OCI-LY1 (cell line): ENCODE results near the gene COMP.

Experiments
- H2AFZ ChIP-seq: fragments of 200-600 bp; sonication (generic), shearing (Covaris generic); 2 replicates; pipeline ENCODE4 v1.6.0; 2014; ENCODE audit warnings: antibody characterized with exemption, mild to moderate bottlenecking, low read length
- H3F3A ChIP-seq: fragments of 200-600 bp; sonication (generic), shearing (Covaris generic); 2 replicates; pipeline ENCODE4 v1.6.0; 2014; ENCODE audit warnings: mild to moderate bottlenecking, antibody characterized with exemption, low read length, moderate library complexity; ENCODE audit not compliant: insufficient read depth
- H3K27ac ChIP-seq: fragments of 200-600 bp; sonication (generic); 2 replicates; pipeline ENCODE4 v1.5.1; 2014; ENCODE audit warnings: low read length, mixed run types, mild to moderate bottlenecking, low read depth; ENCODE audit not compliant: poor library complexity, severe bottlenecking
- H3K27me3 ChIP-seq: fragments of 200-600 bp; sonication (generic); 2 replicates; pipeline ENCODE4 v1.6.0; 2014; ENCODE audit warnings: antibody characterized with exemption, mild to moderate bottlenecking, low read length, moderate library complexity; ENCODE audit not compliant: insufficient read depth
- H3K36me3 ChIP-seq: fragments of 200-600 bp; sonication (generic); 2 replicates; pipeline ENCODE4 v1.6.1; 2014; ENCODE audit warnings: mild to moderate bottlenecking, antibody characterized with exemption, low read length, moderate library complexity, mixed read lengths; ENCODE audit not compliant: insufficient read depth
- H3K4me1 ChIP-seq: fragments of 200-600 bp; sonication (generic); 2 replicates; pipeline ENCODE4 v1.5.1; 2014; ENCODE audit warnings: mild to moderate bottlenecking, low read length, moderate library complexity; ENCODE audit not compliant: insufficient read depth, severe bottlenecking
- H3K4me2 ChIP-seq: fragments of 200-600 bp; sonication (generic), shearing (Covaris generic); 2 replicates; pipeline ENCODE4 v1.6.1; 2014; ENCODE audit warnings: low read length
- H3K4me3 ChIP-seq: fragments of 200-600 bp; sonication (generic); 2 replicates; pipeline ENCODE4 v1.5.1; 2014; ENCODE audit warnings: low read length, low read depth, mild to moderate bottlenecking, mixed read lengths; ENCODE audit not compliant: poor library complexity, severe bottlenecking
- H3K79me2 ChIP-seq: fragments of 200-600 bp; shearing (Covaris generic); 2 replicates; pipeline ENCODE4 v1.6.1; 2016; ENCODE audit warnings: mixed run types, low read length, mixed read lengths; ENCODE audit not compliant: insufficient read depth
- H3K9ac ChIP-seq: fragments of 200-600 bp; sonication (generic), shearing (Covaris generic); 2 replicates; pipeline ENCODE4 v1.6.1; 2014; ENCODE audit warnings: mild to moderate bottlenecking, low read length, mixed read lengths
- H3K9me2 ChIP-seq: fragments of 200-600 bp; sonication (generic), shearing (Covaris generic); 2 replicates; pipeline ENCODE4 v1.6.1; 2014; ENCODE audit warnings: low read depth, mild to moderate bottlenecking, low read length, mixed read lengths
- H3K9me3 ChIP-seq: fragments of 200-600 bp; shearing (Covaris generic); 2 replicates; pipeline ENCODE4 v1.6.1; 2014; ENCODE audit warnings: low read length, mixed read lengths
- H4K20me1 ChIP-seq: fragments of 200-600 bp; sonication (generic), shearing (Covaris generic); 2 replicates; pipeline ENCODE4 v1.6.0; 2016; ENCODE audit warnings: mild to moderate bottlenecking, low read length; ENCODE audit not compliant: insufficient read depth
- CTCF ChIP-seq: fragments of 200-600 bp; sonication (generic), shearing (Covaris generic); IDR thresholded peaks from 2 replicates; pipeline ENCODE4 v1.5.1; 2017; ENCODE audit warnings: mild to moderate bottlenecking, antibody characterized with exemption, low read length, moderate library complexity, mixed read lengths
- EZH2 ChIP-seq: fragments of 200-600 bp; sonication (generic), shearing (Covaris generic); IDR thresholded peaks from 2 replicates; pipeline ENCODE4 v1.8.0; 2017; ENCODE audit warnings: borderline replicate concordance, mixed run types, mild to moderate bottlenecking, antibody characterized with exemption, low read length, moderate library complexity, mixed read lengths

The COMP gene

GRCh38 chr19:18793144-18794028 lies 2.3 kb upstream of the COMP start:
- no peaks in the 10 kb centered on the region for H4K20me1 ChIP-seq
- no peak for TF ChIP-seq EZH2
- TF ChIP-seq CTCF = no peak
- no peaks in the 10 kb centered on the region for H3K36me3 ChIP-seq
- no peaks in the 10 kb centered on the region for H3K79me2 ChIP-seq
- no peak overlapping the region for H3K4me3 ChIP-seq
- H2AFZ ChIP-seq = no peak overlapping the region
- no peaks in the 10 kb centered on the region for H3K9me3 ChIP-seq
- no peak overlapping the region for H3K4me2 ChIP-seq
- H3K9ac ChIP-seq = no peak overlapping the region
- H3K27me3 ChIP-seq = peaks cover 7% of the 10 kb centered on the region; the same call in 1 of the 2 replicates
- no peaks in the 10 kb centered on the region for H3F3A ChIP-seq
- no peaks in the 10 kb centered on the region for H3K4me1 ChIP-seq
- H3K27ac ChIP-seq = no peak overlapping the region
- H3K9me2 ChIP-seq = no peaks in the 10 kb centered on the region

- no peaks in the 10 kb centered on the region for H3K9me2 ChIP-seq
- H3K27me3 ChIP-seq = peaks cover 7% of the 10 kb centered on the region; the same call in 1 of the 2 replicates
- no peaks in the 10 kb centered on the region for H4K20me1 ChIP-seq
- no peaks in the 10 kb centered on the region for H3K4me1 ChIP-seq
- no peaks in the 10 kb centered on the region for H3F3A ChIP-seq
- H3K27ac ChIP-seq = no peak overlapping the region
- TF ChIP-seq CTCF = no peak
- no peak for TF ChIP-seq EZH2
- H3K9me3 ChIP-seq = no peaks in the 10 kb centered on the region
- H3K79me2 ChIP-seq = no peaks in the 10 kb centered on the region
- H2AFZ ChIP-seq = no peak overlapping the region
- no peak overlapping the region for H3K9ac ChIP-seq
- H3K36me3 ChIP-seq = no peaks in the 10 kb centered on the region
- no peak overlapping the region for H3K4me2 ChIP-seq
- no peak overlapping the region for H3K4me3 ChIP-seq
Measured at GRCh38 chr19:18792661-18793060, 1.6 kb upstream of the COMP start.

GRCh38 chr19:18791315-18791678 lies 192 bp upstream of the COMP start:
- no peaks in the 10 kb centered on the region for H3K9me3 ChIP-seq
- no peak overlapping the region for H3K27ac ChIP-seq
- H3K4me1 ChIP-seq = no peaks in the 10 kb centered on the region
- H2AFZ ChIP-seq = no peak overlapping the region
- peaks cover 7% of the 10 kb centered on the region; the same call in 1 of the 2 replicates for H3K27me3 ChIP-seq
- no peak for TF ChIP-seq EZH2
- TF ChIP-seq CTCF = no peak
- no peaks in the 10 kb centered on the region for H3F3A ChIP-seq
- no peaks in the 10 kb centered on the region for H3K9me2 ChIP-seq
- H4K20me1 ChIP-seq = no peaks in the 10 kb centered on the region
- no peak overlapping the region for H3K9ac ChIP-seq
- H3K4me2 ChIP-seq = no peak overlapping the region
- H3K79me2 ChIP-seq = no peaks in the 10 kb centered on the region
- H3K4me3 ChIP-seq = no peak overlapping the region
- H3K36me3 ChIP-seq = no peaks in the 10 kb centered on the region
